OCI-LY3 (cell line): ENCODE measurements around the gene TOP3A.

Source experiments
- CTCF ChIP-seq: fragments of 200-600, 300-600 bp; sonication (generic); IDR thresholded peaks from 2 replicates; pipeline ENCODE4 v1.5.1; 2014; ENCODE audit warnings: antibody characterized with exemption, low read length, low read depth
- EZH2phosphoT487 ChIP-seq: fragments of 200-600 bp; shearing (Covaris generic); IDR thresholded peaks from 2 replicates; pipeline ENCODE4 v1.6.1; 2018; ENCODE audit warnings: antibody characterized with exemption, mixed run types, low read depth

DNA sequence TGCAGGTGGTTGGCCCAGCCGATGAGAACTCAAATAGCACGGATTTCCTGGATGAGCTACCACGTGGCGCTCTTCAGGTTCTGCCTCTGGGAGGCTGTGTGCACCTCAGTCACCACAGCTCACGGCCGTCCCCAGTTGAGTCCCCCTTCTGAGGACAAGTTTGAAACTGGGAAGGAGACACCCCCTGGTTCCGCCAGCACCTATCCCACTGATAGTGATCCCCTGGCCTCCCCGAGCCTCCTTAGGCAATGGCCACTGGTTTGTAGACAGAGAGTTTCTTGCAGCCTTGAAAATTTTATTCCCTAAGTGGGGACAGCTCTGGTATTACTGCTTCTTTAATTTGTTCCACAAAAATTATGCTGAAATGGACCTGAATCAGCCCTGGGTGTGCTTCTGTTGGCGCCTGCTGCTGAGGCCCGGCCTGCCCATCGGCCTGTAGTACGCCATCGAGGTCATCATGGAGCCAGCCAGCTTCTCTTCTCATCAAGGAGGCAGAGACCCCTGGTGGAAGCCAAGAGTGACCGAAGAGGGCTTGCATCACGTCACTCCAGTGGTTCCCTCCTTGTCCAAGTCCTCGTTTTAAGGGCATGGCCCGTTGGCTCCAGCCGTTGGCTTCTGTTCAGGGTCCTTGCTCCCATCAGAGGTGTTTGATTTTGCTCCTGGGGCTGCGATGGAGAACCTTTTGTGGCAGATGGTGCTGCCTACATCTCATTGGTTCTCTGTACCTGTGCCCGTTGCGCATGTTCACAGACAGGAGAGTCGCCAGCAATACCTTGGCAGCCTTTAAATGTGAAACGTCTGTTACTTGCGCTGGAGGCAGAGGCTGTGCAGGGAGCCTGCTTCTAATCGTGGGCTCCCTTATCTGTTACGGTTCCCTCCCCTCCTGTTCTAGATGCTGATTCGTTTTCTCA lies 9.6 kb upstream of the TOP3A start:
- TF ChIP-seq CTCF (no peak), EZH2phosphoT487 (no peak)
